ENCODE measurements around the gene PIP5K1B.

PIP5K1B gene

DNA sequence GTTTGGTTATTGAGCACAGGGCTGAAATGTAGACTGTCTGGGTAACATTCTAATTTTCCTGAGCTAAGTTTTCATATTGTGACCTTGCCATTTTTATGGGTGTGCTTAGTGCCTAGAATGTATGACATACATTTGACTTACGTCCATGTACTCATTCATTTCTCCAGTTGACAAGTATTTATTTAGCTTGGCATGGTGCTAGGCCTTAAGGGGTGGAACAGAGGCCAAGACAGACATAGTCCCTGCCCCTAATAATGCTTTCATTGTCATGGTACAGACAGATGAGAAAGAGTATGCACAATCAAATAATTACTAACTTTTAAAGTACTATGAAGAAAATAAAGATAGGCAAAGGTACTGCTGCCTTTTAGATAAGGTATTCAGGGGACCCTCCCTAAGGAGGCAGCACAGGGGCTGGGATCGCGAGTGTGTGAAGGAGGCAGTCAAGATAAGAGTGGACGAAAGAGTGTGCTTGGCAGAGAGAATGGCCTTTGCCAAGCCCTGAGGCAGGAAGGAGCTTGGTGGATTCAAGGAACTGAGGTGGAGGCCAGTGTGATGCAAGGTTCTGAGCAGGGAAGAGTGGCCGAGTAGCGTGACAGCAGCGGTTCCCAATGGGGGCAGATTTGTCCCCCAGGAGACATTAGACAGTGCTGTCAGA lies 128.0 kb downstream of the PIP5K1B start:
- no peak overlapping the region for H3K9ac ChIP-seq (ENCODE audit: low read depth, low read length)
- no peaks in the 10 kb centered on the region for H3K27me3 ChIP-seq (ENCODE audit: control insufficient read depth, insufficient read depth, low read length)
- no peaks in the 10 kb centered on the region for H3K9me3 ChIP-seq (ENCODE audit: control insufficient read depth, insufficient read depth, low read length)
- no peaks in the 10 kb centered on the region for H3K36me3 ChIP-seq (ENCODE audit: control insufficient read depth, insufficient read depth, low read length)
- H3K4me1 ChIP-seq (ENCODE audit: control insufficient read depth, insufficient read depth, low read length): peaks cover 3% of the 10 kb centered on the region
- H3K4me3 ChIP-seq (ENCODE audit: low read depth, low read length): no peak overlapping the region

DNA sequence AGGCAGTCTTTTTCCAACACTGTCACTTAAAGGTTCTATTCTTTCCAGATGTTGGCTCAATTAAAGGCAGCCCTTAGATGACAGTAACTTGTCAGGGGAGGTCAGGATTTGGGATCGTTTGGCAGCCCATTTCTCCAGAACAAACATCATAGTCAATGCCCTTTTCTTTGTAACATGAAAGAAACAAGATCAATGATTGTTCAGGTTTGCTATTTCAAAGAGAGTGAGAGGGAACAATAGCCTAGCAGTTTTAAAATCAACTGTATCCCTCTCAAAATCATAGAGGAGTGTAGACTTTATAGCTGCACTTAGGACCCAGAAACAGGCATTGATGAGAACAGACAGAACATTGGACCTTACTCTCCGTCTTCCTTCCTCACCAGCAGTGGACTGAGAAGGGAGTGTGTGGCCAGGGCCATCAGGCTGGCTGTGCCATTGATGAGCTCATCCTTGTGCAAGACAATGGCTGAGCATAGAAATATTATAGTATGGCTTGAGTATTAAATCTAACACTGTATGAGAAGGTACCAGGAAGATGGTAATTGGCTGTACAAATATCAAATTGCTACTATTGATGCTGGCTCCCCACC lies 130.0 kb downstream of the PIP5K1B start:
- H3K4me3 ChIP-seq (ENCODE audit: low read depth, low read length): no peak overlapping the region
- no peaks in the 10 kb centered on the region for H3K9me3 ChIP-seq (ENCODE audit: control insufficient read depth, insufficient read depth, low read length)
- H3K9ac ChIP-seq (ENCODE audit: low read depth, low read length): no peak overlapping the region
- no peaks in the 10 kb centered on the region for H3K36me3 ChIP-seq (ENCODE audit: control insufficient read depth, insufficient read depth, low read length)
- H3K27me3 ChIP-seq (ENCODE audit: control insufficient read depth, insufficient read depth, low read length): no peaks in the 10 kb centered on the region
- no peaks in the 10 kb centered on the region for H3K4me1 ChIP-seq (ENCODE audit: control insufficient read depth, insufficient read depth, low read length)

GRCh38 chr9:68836788-68837187 lies 131.7 kb downstream of the PIP5K1B start:
- no peaks in the 10 kb centered on the region for H3K9me3 ChIP-seq (ENCODE audit: control insufficient read depth, insufficient read depth, low read length)
- H3K4me3 ChIP-seq (ENCODE audit: low read depth, low read length): no peak overlapping the region
- no peaks in the 10 kb centered on the region for H3K36me3 ChIP-seq (ENCODE audit: control insufficient read depth, insufficient read depth, low read length)
- H3K9ac ChIP-seq (ENCODE audit: low read depth, low read length): no peak overlapping the region
- H3K4me1 ChIP-seq (ENCODE audit: control insufficient read depth, insufficient read depth, low read length): no peaks in the 10 kb centered on the region
- H3K27me3 ChIP-seq (ENCODE audit: control insufficient read depth, insufficient read depth, low read length): no peaks in the 10 kb centered on the region

GRCh38 chr9:68838245-68838644 lies 133.2 kb downstream of the PIP5K1B start:
- Histone ChIP-seq H3K4me3 (ENCODE audit: low read depth, low read length) (no peak overlapping the region), H3K27me3 (ENCODE audit: control insufficient read depth, insufficient read depth, low read length) (no peaks in the 10 kb centered on the region), H3K36me3 (ENCODE audit: control insufficient read depth, insufficient read depth, low read length) (no peaks in the 10 kb centered on the region), H3K4me1 (ENCODE audit: control insufficient read depth, insufficient read depth, low read length) (no peaks in the 10 kb centered on the region), H3K9ac (ENCODE audit: low read depth, low read length) (no peak overlapping the region), H3K9me3 (ENCODE audit: control insufficient read depth, insufficient read depth, low read length) (no peaks in the 10 kb centered on the region)

DNA sequence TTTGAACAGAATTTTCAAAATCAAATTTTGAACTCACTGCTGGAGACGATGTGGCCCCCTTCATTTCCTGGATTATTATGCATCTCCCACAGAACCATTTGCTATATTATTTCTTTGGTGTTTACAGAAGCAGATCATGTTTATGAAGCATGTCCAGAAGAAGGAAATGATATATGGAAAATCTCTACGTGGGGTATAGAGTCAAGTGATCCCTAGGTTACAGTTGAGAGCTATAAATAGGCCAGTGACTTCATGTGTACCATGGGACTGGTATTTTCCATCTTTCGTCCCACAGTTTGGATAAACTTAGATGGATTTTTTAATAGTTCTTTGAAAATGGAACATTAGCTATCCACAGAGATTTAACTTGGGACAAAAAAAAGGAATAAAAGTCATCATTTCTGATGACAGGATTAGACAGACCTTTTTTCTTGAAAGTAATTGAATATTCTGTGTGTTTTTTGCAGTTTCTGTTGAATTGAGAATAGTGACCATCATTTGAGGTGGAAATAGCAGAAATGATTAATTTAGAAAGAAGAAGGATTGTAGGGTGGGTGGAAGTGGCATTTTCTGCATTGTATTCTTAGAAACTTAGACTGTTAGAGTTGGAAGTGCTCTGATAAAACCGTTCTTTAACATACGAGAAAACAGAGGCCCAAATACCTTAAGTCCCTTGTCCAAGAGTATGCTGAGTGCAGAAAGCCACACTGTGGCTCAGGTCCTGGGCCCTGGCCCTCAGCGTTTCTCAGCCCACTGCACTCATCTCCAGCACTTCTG lies 136.4 kb downstream of the PIP5K1B start:
- Histone ChIP-seq H3K4me1 (ENCODE audit: control insufficient read depth, insufficient read depth, low read length) (peaks cover 4% of the 10 kb centered on the region), H3K9ac (ENCODE audit: low read depth, low read length) (no peak overlapping the region), H3K36me3 (ENCODE audit: control insufficient read depth, insufficient read depth, low read length) (no peaks in the 10 kb centered on the region), H3K27me3 (ENCODE audit: control insufficient read depth, insufficient read depth, low read length) (no peaks in the 10 kb centered on the region), H3K9me3 (ENCODE audit: control insufficient read depth, insufficient read depth, low read length) (no peaks in the 10 kb centered on the region), H3K4me3 (ENCODE audit: low read depth, low read length) (no peak overlapping the region)

DNA sequence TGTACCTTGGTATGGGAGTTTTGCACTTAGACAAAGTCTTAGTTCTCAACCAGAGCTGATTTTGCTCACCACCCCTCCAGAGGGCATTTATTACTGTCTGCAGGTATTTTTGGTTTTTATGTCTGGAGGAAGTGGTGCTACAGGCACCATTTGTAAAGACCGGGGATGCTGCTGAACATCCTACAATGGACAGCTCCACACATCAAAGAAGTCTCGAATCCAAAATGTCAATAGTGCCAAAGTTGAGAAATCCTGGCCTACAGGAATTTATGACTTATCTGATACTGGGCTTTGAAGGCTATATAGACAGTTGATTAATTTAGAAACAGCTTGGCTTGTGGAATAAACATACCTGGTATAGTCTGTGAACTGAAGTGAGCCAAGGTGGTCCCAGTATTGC lies 137.5 kb downstream of the PIP5K1B start:
- H3K4me1 ChIP-seq (ENCODE audit: control insufficient read depth, insufficient read depth, low read length): peaks cover 4% of the 10 kb centered on the region
- no peaks in the 10 kb centered on the region for H3K27me3 ChIP-seq (ENCODE audit: control insufficient read depth, insufficient read depth, low read length)
- no peak overlapping the region for H3K9ac ChIP-seq (ENCODE audit: low read depth, low read length)
- H3K36me3 ChIP-seq (ENCODE audit: control insufficient read depth, insufficient read depth, low read length): no peaks in the 10 kb centered on the region
- no peak overlapping the region for H3K4me3 ChIP-seq (ENCODE audit: low read depth, low read length)
- no peaks in the 10 kb centered on the region for H3K9me3 ChIP-seq (ENCODE audit: control insufficient read depth, insufficient read depth, low read length)

- Histone ChIP-seq H3K4me1 (ENCODE audit: control insufficient read depth, insufficient read depth, low read length) (peaks cover 4% of the 10 kb centered on the region), H3K9me3 (ENCODE audit: control insufficient read depth, insufficient read depth, low read length) (no peaks in the 10 kb centered on the region), H3K36me3 (ENCODE audit: control insufficient read depth, insufficient read depth, low read length) (no peaks in the 10 kb centered on the region), H3K27me3 (ENCODE audit: control insufficient read depth, insufficient read depth, low read length) (no peaks in the 10 kb centered on the region), H3K4me3 (ENCODE audit: low read depth, low read length) (no peak overlapping the region), H3K9ac (ENCODE audit: low read depth, low read length) (no peak overlapping the region)
Measured at GRCh38 chr9:68843239-68843638, 138.2 kb downstream of the PIP5K1B start.

GRCh38 chr9:68844157-68844556 lies 139.1 kb downstream of the PIP5K1B start:
- no peaks in the 10 kb centered on the region for H3K36me3 ChIP-seq (ENCODE audit: control insufficient read depth, insufficient read depth, low read length)

GRCh38 chr9:68844631-68845612 lies 139.9 kb downstream of the PIP5K1B start:
- no peaks in the 10 kb centered on the region for H3K9me3 ChIP-seq (ENCODE audit: control insufficient read depth, insufficient read depth, low read length)
- H3K4me1 ChIP-seq (ENCODE audit: control insufficient read depth, insufficient read depth, low read length): peaks cover 4% of the 10 kb centered on the region
- H3K27me3 ChIP-seq (ENCODE audit: control insufficient read depth, insufficient read depth, low read length): no peaks in the 10 kb centered on the region
- no peak overlapping the region for H3K9ac ChIP-seq (ENCODE audit: low read depth, low read length)
- H3K4me3 ChIP-seq (ENCODE audit: low read depth, low read length): no peak overlapping the region
- H3K36me3 ChIP-seq (ENCODE audit: control insufficient read depth, insufficient read depth, low read length): no peaks in the 10 kb centered on the region

More at GRCh38 chr9:68844157-68844556, 139.1 kb downstream of the PIP5K1B start:
- Histone ChIP-seq H3K9me3 (ENCODE audit: control insufficient read depth, insufficient read depth, low read length) (no peaks in the 10 kb centered on the region), H3K27me3 (ENCODE audit: control insufficient read depth, insufficient read depth, low read length) (no peaks in the 10 kb centered on the region), H3K4me1 (ENCODE audit: control insufficient read depth, insufficient read depth, low read length) (peaks cover 4% of the 10 kb centered on the region), H3K9ac (ENCODE audit: low read depth, low read length) (no peak overlapping the region), H3K4me3 (ENCODE audit: low read depth, low read length) (no peak overlapping the region)

DNA sequence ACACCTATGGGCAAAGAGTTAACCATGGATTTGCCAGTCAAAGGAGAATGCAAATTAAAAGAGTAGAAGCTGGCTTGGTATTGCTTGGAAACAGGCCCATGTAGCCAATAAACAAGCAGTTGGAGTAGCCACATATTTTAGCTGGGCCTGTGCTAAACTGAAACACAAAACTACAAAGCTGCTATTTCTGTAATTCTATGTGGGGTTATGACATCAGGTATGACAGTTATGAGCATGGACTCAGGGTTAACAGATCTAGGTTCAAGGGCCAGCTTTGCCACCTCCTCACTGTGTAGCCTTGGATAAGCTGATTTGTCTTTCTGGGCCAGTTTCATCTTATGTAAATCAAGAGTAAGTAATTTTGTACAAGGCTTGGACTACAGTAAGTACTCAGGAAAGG lies 142.7 kb downstream of the PIP5K1B start:
- H3K9me3 ChIP-seq (ENCODE audit: control insufficient read depth, insufficient read depth, low read length): no peaks in the 10 kb centered on the region
- no peak overlapping the region for H3K4me3 ChIP-seq (ENCODE audit: low read depth, low read length)
- no peaks in the 10 kb centered on the region for H3K36me3 ChIP-seq (ENCODE audit: control insufficient read depth, insufficient read depth, low read length)
- no peak overlapping the region for H3K9ac ChIP-seq (ENCODE audit: low read depth, low read length)
- peaks cover 4% of the 10 kb centered on the region for H3K4me1 ChIP-seq (ENCODE audit: control insufficient read depth, insufficient read depth, low read length)
- H3K27me3 ChIP-seq (ENCODE audit: control insufficient read depth, insufficient read depth, low read length): no peaks in the 10 kb centered on the region

GRCh38 chr9:68851657-68852056 lies 146.6 kb downstream of the PIP5K1B start:
- H3K4me3 ChIP-seq (ENCODE audit: low read depth, low read length): no peak overlapping the region
- H3K9ac ChIP-seq (ENCODE audit: low read depth, low read length): no peak overlapping the region
- no peaks in the 10 kb centered on the region for H3K36me3 ChIP-seq (ENCODE audit: control insufficient read depth, insufficient read depth, low read length)
- H3K27me3 ChIP-seq (ENCODE audit: control insufficient read depth, insufficient read depth, low read length): no peaks in the 10 kb centered on the region
- H3K9me3 ChIP-seq (ENCODE audit: control insufficient read depth, insufficient read depth, low read length): no peaks in the 10 kb centered on the region
- H3K4me1 ChIP-seq (ENCODE audit: control insufficient read depth, insufficient read depth, low read length): no peaks in the 10 kb centered on the region

All from iPS-15b (cell line).